KMS-11 (cell line): ENCODE measurements around the gene TSR3.

ENCODE experiments used
- H2AFZ ChIP-seq: fragments of 200-600 bp; sonication (generic); 2 replicates; pipeline ENCODE4 v1.6.1; 2016; ENCODE audit warnings: antibody characterized with exemption, mixed run types, low read depth
- H3K27ac ChIP-seq: fragments of 200-600 bp; sonication (generic); 2 replicates; pipeline ENCODE4 v1.6.1; 2016; ENCODE audit warnings: mild to moderate bottlenecking, mixed run types
- H3K27me3 ChIP-seq: fragments of 200-600 bp; sonication (generic); 2 replicates; pipeline ENCODE4 v1.6.1; 2017; ENCODE audit warnings: mild to moderate bottlenecking, low read depth, mixed run types, moderate library complexity; ENCODE audit not compliant: insufficient read depth
- H3K36me3 ChIP-seq: fragments of 200-600 bp; sonication (generic); 2 replicates; pipeline ENCODE4 v1.6.1; 2017; ENCODE audit warnings: mild to moderate bottlenecking, mixed run types; ENCODE audit not compliant: insufficient read depth
- H3K4me1 ChIP-seq: fragments of 200-600 bp; sonication (generic); 2 replicates; pipeline ENCODE4 v1.6.1; 2016; ENCODE audit warnings: mild to moderate bottlenecking, low read depth, mixed run types; ENCODE audit not compliant: poor library complexity, severe bottlenecking
- H3K4me2 ChIP-seq: fragments of 200-600 bp; sonication (generic); 2 replicates; pipeline ENCODE4 v1.7.0; 2016; ENCODE audit warnings: mild to moderate bottlenecking, mixed run types
- H3K4me3 ChIP-seq: fragments of 200-600 bp; sonication (generic); IDR thresholded peaks from 2 replicates; pipeline ENCODE4 v1.6.1; 2017; ENCODE audit warnings: low read depth, low read length, mixed read lengths; ENCODE audit not compliant: insufficient read depth
- H3K79me2 ChIP-seq: fragments of 200-600 bp; sonication (generic); 2 replicates; pipeline ENCODE4 v1.6.1; 2016; ENCODE audit warnings: low read depth, mixed run types; ENCODE audit not compliant: insufficient read depth
- H3K9ac ChIP-seq: fragments of 200-600 bp; sonication (generic); 2 replicates; pipeline ENCODE4 v1.6.1; 2016; ENCODE audit warnings: mild to moderate bottlenecking, mixed run types
- H4K20me1 ChIP-seq: fragments of 200-600 bp; sonication (generic); 2 replicates; pipeline ENCODE4 v1.6.1; 2016; ENCODE audit warnings: mild to moderate bottlenecking, mixed run types; ENCODE audit not compliant: insufficient read depth
- TF ChIP-seq, protein P1 (sequence below): fragments of 200-600 bp; sonication (generic); conservative IDR thresholded peaks from 2 replicates; pipeline ENCODE4 v1.6.1; 2017; ENCODE audit warnings: low read depth, mild to moderate bottlenecking, antibody characterized with exemption, low read length, moderate library complexity, mixed read lengths

TSR3 gene

DNA sequence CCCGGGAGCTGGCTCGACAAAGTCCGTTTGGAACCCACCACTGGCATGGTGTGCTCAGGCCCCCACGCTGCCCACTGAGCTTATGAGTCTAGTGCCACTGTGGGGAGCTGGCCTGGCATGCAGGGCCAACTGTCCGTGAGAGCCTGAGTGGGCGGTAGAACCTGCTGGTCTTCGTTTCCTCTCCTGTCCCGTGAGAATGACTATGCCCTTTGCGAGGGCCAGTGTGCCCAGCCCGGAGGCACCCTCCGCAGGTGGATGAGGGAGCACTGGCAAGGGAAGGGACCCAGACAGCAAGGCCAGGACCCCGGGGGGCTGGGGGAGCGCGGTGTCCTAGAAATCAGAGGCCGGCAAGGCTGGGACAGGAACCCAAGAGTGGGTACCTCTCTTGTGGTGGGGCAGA is 15.1 kb downstream of the TSR3 start:
- no peaks in the 10 kb centered on the region for H3K79me2 ChIP-seq
- no peaks in the 10 kb centered on the region for H3K36me3 ChIP-seq
- no peak overlapping the region for H3K27ac ChIP-seq
- no peaks in the 10 kb centered on the region for H4K20me1 ChIP-seq
- H3K4me2 ChIP-seq = no peak overlapping the region
- TF ChIP-seq, protein P1, sequence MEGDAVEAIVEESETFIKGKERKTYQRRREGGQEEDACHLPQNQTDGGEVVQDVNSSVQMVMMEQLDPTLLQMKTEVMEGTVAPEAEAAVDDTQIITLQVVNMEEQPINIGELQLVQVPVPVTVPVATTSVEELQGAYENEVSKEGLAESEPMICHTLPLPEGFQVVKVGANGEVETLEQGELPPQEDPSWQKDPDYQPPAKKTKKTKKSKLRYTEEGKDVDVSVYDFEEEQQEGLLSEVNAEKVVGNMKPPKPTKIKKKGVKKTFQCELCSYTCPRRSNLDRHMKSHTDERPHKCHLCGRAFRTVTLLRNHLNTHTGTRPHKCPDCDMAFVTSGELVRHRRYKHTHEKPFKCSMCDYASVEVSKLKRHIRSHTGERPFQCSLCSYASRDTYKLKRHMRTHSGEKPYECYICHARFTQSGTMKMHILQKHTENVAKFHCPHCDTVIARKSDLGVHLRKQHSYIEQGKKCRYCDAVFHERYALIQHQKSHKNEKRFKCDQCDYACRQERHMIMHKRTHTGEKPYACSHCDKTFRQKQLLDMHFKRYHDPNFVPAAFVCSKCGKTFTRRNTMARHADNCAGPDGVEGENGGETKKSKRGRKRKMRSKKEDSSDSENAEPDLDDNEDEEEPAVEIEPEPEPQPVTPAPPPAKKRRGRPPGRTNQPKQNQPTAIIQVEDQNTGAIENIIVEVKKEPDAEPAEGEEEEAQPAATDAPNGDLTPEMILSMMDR = no peak
- H3K27me3 ChIP-seq = peaks cover 79% of the 10 kb centered on the region
- no peak overlapping the region for H2AFZ ChIP-seq
- no peak overlapping the region for H3K9ac ChIP-seq
- H3K4me3 ChIP-seq = no peak overlapping the region
- peaks cover 26% of the 10 kb centered on the region for H3K4me1 ChIP-seq

- TF ChIP-seq, protein P1 = no peak
- H4K20me1 ChIP-seq = no peaks in the 10 kb centered on the region
- peaks cover 73% of the 10 kb centered on the region for H3K27me3 ChIP-seq
- no peaks in the 10 kb centered on the region for H3K79me2 ChIP-seq
- no peak overlapping the region for H2AFZ ChIP-seq
- H3K4me3 ChIP-seq = no peak overlapping the region
- H3K4me1 ChIP-seq = peaks cover 31% of the 10 kb centered on the region
- H3K36me3 ChIP-seq = no peaks in the 10 kb centered on the region
- H3K27ac ChIP-seq = no peak overlapping the region
- H3K4me2 ChIP-seq = no peak overlapping the region
- H3K9ac ChIP-seq = no peak overlapping the region
Measured at GRCh38 chr16:1335996-1336395, 15.7 kb downstream of the TSR3 start.

DNA sequence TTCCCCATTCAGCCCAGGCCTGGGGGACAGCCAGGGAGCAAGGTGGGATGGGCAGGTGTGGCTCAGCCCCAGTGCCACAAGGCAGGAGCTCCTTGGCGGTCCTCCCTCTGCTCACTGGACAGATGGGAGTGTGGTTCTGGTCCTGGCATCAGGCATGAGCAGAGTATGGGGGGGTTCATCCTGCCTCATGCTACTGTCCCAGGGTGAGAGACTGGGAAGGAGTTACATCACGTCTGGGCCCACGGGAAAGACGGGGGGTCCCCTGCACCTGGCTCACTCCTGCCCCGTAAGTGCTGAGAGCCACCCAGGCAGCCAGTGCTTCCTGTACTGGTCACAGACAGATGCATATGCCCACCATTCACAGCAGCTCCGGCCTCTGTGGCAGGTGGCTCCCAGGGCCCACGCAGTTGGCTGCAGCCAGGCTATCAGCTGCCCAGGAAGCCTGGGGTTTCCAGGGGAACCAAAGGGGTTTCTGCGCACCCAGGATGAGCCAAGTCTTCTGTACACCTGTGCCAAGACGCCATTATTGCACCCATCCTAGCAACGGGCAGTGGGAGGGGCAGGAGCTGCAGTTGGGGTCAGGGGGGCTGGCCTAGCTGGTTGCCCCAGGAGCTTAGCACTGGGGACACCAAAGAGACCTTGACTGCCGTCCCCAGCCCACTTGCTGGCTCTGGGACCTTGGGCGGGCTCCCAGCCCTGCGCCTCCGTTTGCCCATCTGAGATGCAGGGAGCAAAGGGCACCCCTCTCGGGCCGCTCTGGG is 16.3 kb downstream of the TSR3 start:
- TF ChIP-seq, protein P1 = no peak; the same call in 1 of the 2 replicates
- Histone ChIP-seq H3K27ac (no peak overlapping the region), H4K20me1 (no peaks in the 10 kb centered on the region), H3K27me3 (peaks cover 67% of the 10 kb centered on the region), H3K9ac (no peak overlapping the region), H2AFZ (no peak overlapping the region), H3K4me2 (no peak overlapping the region), H3K36me3 (no peaks in the 10 kb centered on the region), H3K4me3 (no peak overlapping the region), H3K79me2 (no peaks in the 10 kb centered on the region), H3K4me1 (peaks cover 33% of the 10 kb centered on the region)

DNA sequence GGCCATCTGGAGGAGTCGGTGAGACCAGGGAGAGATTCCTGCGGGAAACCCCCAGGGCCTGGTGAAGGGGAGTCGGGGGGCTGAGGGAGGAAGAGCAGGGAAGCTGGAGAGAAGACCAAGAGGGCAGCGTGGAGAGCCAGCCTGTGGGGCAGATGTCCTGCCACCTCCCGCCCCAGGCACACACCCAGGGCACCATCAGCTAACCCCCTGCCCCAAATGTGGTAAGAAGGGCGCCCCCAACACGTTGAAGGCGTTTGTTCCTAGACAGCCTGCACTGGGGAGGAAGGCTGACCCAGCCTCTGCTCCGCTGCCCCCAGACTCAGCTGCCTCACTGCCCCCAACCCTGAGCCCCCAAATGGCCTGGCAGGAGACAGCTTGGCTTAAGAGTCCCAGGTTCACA is 16.9 kb downstream of the TSR3 start:
- Histone ChIP-seq H2AFZ (no peak overlapping the region), H3K36me3 (no peaks in the 10 kb centered on the region), H3K4me3 (no peak overlapping the region), H3K27me3 (peaks cover 67% of the 10 kb centered on the region), H3K27ac (no peak overlapping the region), H3K9ac (no peak overlapping the region), H3K79me2 (no peaks in the 10 kb centered on the region), H3K4me2 (no peak overlapping the region), H4K20me1 (no peaks in the 10 kb centered on the region), H3K4me1 (peaks cover 33% of the 10 kb centered on the region)
- TF ChIP-seq, protein P1 = no peak
